GM19035 (cell line): ENCODE measurements around the gene MAP2.
"Not testable (repeated sequence)": the region's sequence is repeated elsewhere in the genome, so short reads cannot be mapped to it uniquely, and the experiment has no call there.

Experiments
- ATAC-seq: cut with Tn5 transposase; IDR thresholded peaks from one replicate; pipeline ENCODE4 v1.9.1; 2021; ENCODE audit not compliant: unreplicated experiment

MAP2 gene

DNA sequence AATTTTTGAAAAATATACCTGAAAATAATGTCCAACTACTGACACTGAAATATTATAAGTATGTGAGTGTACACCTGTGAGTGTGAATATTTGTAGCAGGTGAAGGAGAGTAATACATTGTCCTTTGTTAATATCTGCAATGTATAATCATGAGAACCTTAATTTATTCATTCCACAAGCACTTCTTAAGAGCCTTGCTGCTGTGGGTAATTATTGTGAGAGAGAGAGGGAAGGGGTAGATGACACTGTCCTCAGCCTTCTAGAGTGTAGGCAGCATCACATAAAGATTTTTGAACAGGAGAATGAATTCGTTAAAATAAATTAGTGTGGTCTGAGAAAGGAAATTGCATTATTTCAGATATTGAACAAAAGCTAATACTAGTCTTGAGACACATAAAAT, 157.2 kb downstream of the MAP2 start:
- no peak for ATAC-seq

DNA sequence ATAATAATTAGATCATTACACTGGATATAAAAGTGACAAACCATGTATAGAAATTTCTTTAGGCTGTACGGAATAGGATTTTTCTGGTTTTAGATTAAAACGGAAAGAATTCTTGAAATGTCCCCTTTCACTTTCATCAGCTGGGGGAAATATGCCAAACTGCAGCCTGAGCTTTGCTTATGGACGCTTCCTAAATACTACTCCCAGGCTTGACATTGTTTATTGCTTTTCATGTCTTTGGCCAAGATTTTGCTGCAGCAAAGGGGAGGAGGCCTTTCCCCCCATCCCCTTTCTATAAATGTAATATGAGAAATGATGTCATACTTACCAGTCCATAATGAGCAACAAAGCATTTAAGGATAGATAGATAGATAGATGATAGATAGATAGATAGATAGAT, 158.4 kb downstream of the MAP2 start:
- no peak for ATAC-seq

DNA sequence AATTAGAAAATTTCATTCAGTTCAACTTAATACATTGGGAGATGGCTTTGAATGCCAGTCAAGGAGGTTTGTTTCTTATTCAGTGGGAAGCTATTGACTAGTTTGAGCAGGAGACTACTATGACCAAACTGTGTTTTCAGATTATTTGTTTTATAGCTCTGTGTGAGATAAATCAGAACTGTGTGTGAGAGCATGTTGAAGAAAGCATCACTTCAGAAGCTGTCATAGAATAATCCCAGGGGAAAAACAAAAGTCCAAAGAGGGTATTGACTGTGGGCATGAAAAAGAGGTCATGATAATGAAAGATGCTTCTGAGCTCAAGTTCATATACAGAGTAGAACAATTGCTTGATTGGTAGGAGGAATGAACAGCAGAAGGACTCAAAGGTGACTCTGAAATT, 160.6 kb downstream of the MAP2 start:
- no peak for ATAC-seq

DNA sequence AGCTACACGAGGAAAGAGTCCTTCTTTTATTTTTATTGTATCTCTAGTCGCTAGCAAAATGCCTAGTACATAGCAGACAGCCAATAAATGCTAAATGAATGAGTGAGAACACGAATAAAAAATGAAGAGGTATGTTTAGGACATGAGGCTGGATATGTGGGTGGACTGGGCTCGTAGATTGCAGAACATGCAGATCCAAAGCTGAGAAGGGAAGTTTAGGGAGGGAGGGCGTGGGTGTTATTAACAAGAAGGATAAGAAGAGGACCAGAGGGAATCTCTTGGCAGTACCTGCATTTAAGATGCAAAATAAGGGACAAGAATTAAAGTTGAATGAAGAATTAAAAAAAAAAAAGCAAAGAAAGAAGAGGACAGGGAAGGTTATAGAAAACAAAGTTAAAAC, 161.1 kb downstream of the MAP2 start:
- ATAC-seq = no peak

DNA sequence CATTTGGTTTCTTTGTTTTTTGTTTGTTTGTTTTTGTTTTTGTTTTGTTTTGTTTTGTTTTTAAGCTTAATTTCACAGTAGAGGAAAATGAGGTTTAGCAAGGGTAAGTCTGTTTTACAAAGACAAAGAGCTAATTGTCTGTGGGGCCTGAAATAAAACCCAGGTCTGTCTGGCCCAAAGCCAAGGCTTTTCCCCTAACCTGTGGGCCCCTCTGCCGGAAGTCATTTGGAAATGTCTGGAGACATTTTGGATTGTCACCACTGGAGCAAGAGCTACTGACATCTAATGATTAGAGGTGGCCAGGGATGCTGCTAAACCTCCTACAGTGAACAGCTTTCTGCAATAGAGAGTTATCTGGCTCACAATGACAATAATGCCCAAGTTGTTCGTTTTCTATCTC, 167.2 kb downstream of the MAP2 start:
- no peak for ATAC-seq

DNA sequence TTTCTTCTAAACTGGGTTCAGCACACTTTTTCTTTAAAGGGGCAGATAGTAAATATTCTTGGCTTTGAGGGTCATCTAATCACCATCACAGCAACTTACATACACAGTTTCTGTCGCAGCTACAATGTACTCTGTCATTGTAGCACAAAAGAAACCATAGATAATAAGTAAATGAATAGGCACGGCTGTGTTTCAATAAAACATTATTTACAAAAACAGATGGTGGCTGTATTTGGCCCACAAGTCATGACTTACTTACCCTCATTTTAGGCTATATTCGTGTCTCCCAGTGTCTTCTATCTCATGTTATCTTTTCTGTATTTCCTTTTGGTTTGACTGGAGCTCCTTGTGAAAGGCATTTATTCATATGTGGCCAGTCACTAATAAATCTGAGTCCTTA, 168.3 kb downstream of the MAP2 start:
- no peak for ATAC-seq

DNA sequence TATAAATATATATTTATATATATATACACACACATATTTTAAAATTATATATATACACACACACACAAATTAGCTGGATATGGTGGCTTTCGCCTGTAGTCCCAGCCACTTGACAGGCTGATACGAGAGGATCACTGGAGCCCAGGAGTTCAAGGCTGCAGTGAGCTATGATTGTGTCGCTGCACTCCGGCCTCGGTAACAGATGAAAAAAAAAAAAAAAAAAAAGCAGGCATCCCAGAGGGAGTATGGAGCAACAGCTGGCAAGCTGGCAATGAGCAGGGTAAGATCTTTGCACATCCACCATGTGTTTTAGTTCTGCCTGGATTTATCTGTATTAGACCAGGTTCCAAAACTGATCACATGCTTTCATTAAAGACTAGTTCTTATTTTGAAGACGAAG, 170.1 kb downstream of the MAP2 start:
- ATAC-seq = no peak

DNA sequence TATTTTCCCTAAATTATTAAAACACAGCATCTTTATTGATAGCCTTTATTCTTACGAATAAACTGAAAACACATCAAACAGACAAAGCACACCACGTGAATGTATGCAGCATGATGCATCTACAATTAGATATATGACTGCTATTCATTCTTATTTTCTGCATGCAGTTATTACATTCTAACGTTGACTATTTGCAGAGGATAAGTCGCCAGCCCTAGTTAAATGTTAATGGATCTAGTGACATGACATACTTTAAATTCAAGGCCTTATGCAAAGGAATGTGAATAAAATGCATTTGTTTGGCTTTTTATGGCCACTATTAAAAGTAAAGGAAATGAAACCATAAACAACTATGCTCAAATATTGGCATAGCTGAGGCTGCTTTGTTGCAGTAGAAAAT, 172.4 kb downstream of the MAP2 start:
- ATAC-seq = no peak

DNA sequence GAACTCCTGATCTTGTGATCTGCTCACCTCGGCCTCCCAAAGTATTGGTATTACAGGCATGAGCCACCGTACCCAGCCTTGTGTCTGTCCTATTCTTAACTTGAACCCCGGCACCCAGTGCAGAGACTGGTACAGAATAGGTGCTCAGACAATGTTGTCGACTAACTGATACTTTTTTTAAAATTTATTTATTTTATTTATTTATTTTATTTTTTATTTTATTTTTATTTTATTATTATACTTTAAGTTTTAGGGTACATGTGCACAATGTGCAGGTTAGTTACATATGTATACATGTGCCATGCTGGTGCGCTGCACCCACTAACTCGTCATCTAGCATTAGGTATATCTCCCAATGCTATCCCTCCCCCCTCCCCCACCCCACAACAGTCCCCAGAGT, 174.4 kb downstream of the MAP2 start:
- not testable (repeated sequence) for ATAC-seq

DNA sequence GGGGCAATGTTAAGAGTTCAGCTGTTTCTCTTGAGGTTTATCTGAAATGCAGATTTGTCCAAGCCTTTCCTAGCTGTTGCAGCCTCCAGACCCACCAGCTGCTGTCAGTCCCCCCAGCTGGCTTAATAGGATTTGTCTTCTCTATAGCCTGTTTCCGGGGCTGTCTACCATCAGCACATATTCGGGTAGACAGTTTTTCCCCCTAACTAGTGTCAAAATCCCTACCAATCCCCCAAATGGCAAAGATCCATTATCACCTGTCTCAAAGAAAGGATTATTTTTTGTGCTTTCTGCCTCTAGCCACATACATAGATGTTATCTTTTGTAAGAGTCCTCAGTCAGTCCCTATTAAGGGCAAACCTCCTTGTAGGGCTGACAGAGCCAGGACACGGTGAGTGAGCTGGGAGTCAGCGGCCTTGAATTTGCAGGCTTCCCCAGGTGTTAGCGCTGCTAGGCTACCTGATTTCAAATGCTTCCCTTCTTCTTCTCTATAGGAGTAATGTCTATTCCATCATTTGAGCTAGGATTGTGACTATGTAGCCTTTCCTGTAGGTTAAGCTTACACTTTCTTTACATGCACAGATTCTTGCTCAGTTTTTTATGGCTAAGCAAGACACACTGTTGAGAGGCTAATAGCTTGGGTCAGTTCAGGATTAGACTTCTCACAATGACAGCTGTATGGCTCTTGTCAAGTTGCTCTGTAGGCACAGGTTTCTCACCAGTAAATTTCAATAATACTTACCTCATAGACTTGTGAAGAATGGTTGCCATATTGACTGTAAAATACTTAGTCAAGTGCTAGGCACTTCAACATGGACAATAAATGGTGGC, 176.7 kb downstream of the MAP2 start:
- no peak for ATAC-seq

DNA sequence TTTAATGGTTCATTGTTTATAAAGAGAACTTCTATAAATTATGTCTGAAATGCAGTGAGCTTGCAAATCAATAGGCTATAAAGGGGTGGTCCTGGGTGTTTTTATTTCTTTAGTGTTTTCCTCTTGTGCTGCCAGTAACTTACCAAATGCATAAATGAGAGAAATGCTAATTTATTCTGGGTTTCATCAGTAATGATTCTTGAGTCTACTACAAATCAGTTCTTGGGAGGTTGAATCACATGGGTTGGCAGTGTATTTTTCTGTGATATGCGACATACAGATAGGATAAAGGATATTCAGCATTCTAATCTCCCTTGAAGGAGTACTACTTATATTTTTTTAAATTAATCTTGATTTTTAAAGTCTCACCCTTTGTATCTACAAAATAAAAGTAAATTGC, 177.7 kb downstream of the MAP2 start:
- no peak for ATAC-seq

DNA sequence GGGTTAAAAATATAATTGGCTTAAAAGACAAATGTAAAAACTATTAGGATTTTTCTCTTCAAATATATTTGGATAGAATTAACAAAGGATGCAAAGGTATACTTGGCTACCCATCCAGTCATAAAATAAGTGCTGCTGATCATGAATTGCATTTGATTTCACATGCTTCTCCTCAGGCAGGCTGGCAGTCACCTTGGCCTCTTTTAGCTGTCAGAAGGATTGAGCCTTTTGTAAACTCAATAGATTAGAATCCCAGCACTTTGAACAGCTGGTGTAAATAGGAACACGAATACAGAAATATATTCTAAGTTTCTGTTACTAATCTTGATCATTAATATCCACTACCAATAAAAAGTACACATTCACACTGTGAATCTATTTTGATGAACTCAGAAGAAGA, 178.4 kb downstream of the MAP2 start:
- ATAC-seq = no peak

DNA sequence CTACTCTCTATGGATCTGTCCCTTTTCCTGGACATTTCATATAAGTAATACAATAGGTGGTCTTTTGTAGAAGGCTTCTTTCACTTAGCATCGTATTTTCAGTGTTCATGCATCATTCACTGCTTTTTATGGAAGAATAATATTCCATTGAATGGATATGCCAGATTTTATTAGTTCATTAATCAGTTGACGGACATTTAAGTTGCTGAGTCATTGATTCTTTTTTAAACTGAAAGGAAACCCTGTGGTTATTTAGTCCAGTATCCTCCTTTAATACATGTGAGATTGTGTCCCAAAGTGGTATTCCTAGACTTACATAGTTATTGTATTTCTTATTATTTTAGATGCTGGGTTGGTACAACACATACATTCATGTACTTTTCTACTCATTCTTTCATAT, 185.7 kb downstream of the MAP2 start:
- no peak for ATAC-seq

DNA sequence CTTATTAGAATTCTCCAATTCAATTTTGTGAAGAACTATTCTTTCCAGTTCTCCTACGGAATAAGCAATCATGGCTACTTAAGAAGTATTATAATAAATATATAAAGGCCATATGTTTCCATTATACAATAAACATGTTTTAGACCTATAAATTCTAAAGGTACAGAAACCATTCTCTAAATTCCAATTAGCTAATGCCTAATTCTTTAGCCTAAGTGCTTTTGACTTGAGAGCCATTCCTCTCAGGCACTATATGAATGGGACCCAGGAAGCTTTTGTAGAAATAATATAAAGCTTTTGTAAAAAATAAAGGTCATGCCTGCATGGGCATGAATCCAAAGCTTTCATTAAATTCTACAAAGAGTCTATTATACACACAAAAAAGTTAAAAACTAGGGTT, 186.8 kb downstream of the MAP2 start:
- ATAC-seq = no peak

DNA sequence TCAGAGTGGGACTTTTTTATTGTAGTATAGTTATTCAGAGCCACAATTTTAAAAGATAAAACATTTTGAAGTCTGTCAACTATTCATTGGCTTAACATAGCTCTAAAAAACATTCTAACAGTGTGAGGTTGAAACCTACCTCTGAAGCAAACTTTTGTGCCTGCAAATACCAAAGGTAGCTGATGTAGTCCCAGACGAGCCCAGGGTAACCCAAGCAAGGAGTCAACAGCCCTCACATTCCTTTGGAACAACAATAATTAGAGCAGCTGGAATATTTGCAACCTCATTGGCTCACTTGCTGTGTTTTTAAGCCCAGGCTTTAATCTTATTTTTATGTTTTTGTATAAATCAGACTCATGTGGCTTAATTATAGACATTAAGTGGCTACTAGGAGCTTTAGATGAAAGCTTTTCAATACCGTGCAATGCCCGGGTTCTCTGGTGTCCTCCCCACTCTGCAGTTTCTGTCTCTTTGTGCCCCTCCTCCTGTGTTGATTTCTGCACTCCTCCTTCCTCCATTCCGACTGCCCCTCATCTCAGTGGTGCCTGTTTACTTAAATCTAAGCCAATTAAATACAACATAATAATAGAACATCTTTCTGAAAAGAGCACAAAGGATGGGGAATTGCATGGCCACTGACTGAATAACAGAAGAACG, 189.9 kb downstream of the MAP2 start:
- ATAC-seq = no peak

DNA sequence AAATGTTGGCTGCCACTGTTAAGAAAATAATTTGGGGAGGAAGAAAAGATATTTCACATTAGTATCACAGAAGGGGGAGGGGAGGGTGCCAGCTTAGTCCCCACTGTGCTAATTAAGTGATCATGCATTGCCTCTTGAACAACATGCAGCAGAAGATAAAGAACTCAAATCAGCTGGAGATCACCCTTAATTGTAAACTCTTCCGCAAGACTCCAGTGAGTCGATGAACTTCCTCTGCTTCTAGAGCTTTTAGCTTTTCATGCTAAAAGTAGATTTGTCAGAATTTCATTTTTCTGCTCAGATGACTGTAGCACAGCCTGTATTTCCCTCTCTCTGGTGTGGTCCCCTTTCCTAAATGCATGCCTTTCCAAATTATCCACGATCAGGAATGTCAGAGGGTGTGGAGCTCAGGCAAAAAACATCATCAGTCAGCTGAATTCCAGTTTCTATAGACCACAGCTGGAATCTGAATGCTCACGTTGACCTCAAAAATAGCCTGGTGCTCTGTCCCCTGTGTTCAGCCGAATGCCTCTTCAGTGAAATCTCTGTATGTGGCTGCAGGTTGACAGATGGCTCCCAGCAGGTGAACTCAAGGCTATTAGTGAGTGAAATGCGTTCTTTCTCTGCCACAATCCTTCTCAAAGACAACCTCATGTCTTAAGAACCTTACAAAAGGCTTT, 191.0 kb downstream of the MAP2 start:
- no peak for ATAC-seq

DNA sequence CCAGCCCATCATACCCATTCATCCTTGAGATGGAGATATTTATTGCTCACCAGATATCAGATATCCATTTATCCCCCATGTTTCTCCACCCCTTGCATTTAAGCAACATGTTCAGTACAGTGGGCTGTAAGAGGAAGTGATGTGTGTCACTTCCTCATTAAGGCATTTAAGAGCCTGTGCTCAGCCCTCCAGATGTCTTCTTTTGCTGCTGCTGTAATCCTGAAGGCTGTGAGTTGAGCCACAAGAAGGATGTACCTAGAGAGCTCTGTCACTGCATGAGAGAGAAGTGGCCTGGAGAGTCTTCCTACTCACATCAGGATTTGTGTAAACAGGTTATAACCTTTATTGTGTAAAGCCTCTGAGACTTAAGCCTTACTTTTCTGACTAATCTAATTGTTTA, 195.9 kb downstream of the MAP2 start:
- no peak for ATAC-seq

DNA sequence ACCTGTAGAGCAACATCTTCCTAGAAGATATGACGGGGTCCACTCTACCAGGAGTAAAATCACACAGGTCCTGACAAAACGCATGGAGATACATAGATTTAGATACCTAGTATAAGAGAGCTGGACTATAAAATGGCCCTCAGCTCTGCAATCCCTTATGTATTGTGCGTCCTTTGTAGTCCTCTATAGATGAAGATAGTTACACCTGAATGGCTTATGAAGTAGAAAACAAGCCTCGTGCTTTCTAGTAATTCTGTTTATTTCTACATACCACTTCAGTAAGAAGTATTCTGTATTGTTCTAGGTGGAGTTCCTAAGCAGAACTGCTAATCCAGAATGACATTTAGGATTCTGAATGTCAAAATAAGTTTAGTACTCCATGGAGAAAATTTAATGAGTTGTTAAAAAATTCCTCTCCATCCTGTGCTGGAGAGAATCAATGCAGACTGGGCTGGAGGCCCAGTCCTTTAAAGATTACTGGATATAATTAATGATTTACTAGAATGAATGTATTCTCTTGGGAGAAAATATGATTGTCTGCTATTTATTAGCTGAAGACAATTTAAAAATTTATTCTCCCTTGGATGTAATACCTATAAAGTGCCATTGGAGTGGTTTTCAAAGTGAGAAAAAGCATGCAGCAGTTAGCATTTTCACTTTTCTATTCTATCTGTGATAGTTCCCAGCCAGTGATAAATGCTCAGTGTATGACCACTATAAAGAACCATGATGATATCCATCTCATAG, 200.5 kb downstream of the MAP2 start:
- no peak for ATAC-seq

DNA sequence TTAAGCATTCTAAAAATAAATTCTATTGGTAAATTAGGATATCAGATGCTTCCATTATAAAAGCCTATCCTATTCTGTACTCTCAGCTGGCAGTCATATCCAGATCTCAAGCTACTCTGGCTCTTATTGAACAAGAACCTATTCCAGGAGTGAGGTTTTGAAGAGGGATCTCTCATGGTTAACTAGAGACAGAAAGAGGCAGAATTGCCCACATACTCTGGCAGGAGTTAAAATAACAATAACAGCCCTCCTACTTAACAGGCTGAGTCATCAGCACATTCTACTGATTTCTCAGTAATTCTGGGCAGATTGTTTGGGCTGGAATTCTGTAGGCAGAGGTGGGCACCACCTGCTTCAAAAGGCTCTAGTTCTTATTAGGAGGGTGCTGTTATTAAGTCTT, 205.8 kb downstream of the MAP2 start:
- no peak for ATAC-seq

DNA sequence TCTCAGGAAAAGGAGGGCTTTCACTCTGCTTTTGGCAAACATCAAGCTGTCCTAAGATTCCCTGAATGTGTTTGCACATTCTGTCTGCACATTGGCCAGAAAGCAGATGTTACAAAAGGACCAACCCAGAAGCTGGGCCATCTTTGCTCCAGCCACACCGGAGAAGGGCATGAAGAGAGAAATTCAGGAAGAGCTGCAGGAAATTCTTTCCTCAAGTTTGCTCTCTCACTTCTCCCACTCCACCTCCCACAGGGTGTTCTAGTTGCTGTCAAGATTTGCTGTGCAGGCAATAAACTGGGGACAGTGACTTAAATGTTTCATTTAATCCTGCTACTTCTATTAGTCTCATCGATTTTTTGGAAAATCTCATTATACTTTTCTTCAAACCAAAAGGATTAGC, 210.1 kb downstream of the MAP2 start:
- no peak for ATAC-seq

DNA sequence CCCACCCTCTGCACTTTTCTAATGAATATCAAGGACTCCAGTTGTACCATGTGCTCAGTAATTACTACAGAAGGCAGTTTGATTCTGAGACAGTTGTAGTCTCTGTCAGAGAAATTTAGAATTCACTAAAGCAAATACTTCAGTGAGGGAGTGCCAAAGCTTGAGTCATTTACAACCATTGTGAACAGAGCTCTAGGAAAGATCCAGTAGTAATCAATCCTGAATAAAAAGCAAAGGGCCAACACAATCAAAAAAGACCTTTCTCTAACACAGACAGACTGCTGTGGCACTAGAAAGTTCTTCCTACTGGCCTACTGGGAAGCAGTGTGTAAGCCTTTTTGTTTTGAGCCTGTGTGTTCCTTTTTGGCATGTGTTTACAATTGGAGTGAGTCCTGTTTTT, 212.2 kb downstream of the MAP2 start:
- no peak for ATAC-seq

DNA sequence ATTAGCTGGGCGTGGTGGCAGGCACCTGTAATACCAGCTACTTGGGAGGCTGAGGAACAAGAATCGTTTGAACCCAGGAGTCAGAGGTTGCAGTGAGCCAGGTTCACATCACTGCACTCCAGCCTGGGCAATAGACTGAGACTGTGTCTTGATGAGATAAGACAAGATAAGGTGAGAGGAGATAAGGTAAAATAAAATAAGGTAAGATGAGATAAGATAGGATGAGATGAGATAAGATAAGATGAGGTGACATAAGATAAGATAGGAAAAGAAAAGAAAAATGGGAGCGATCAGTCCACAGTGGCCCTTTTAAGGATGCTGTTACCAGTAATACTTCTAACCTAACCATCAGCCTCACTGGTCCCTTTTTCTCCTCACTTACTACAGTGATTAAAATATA, 213.4 kb downstream of the MAP2 start:
- no peak for ATAC-seq
